Upper lobe of right lung (tissue), 1 donor: ENCODE results near the gene FGD1. TPM values are rescaled to one million over a fixed set of nuclear protein-coding genes. Genes with fewer than 3 reads are reported as not detected.
"Not testable (repeated sequence)": the region's sequence is repeated elsewhere in the genome, so short reads cannot be mapped to it uniquely, and the experiment has no call there.

Experiments
- ATAC-seq: fragments of 200-7000 bp; cut with Tn5 transposase; one replicate; pipeline ENCODE4 v1.9.1; 2020; ENCODE audit warnings: mild to moderate bottlenecking, moderate library complexity
- DNase-seq: peaks from one replicate; pipeline ENCODE4 v3.0.0-alpha.2; 2020
- H3K27ac ChIP-seq: fragments of 200-600 bp; one replicate; pipeline ENCODE4 v1.8.0; 2022
- H3K27me3 ChIP-seq: fragments of 200-600 bp; one replicate; pipeline ENCODE4 v1.8.0; 2022; ENCODE audit warnings: mild to moderate bottlenecking
- H3K36me3 ChIP-seq: fragments of 200-600 bp; one replicate; pipeline ENCODE4 v1.8.0; 2022
- H3K4me1 ChIP-seq: fragments of 200-600 bp; one replicate; pipeline ENCODE4 v1.8.0; 2022
- H3K4me3 ChIP-seq: fragments of 200-600 bp; one replicate; pipeline ENCODE4 v1.8.0; 2022; ENCODE audit warnings: mild to moderate bottlenecking
- H3K9me3 ChIP-seq: fragments of 200-600 bp; one replicate; pipeline ENCODE4 v1.8.0; 2022
- CTCF ChIP-seq: fragments of 200-600 bp; IDR thresholded peaks from one replicate; pipeline ENCODE4 v1.8.0; 2022; ENCODE audit warnings: antibody characterized with exemption
- intact Hi-C: fragments of 100-400 bp; cut with DNase I; formaldehyde crosslinking; loops from one replicate; pipeline ENCODE4 v1.11.0; 2022
- long read RNA-seq: library from polyadenylated mRNA; unstranded; transcript quantifications from one replicate; pipeline ENCODE4 v2.0.0, GENCODE V29; 2021
- total RNA-seq: library from RNA; stranded (reverse); fragmentation: NEBNext Ultra II Directional; extraction: Animal tissue kit (Norgen Biotek cat#: 25700); gene quantifications from one replicate; pipeline ENCODE4 v1.2.1, GENCODE V29; 2021
- donor health status: DM: no; HTN: yes; CAD: no; lungs with severe emphysema.

The FGD1 gene
- 3.7 TPM for total RNA-seq
- long read RNA-seq, full-length matches to known transcripts: 5 of 14 reads
- long read RNA-seq, partial matches to known transcripts: 6 of 14 reads
- long read RNA-seq, other reads (novel, unspliced or antisense): 3 of 14 reads

DNA sequence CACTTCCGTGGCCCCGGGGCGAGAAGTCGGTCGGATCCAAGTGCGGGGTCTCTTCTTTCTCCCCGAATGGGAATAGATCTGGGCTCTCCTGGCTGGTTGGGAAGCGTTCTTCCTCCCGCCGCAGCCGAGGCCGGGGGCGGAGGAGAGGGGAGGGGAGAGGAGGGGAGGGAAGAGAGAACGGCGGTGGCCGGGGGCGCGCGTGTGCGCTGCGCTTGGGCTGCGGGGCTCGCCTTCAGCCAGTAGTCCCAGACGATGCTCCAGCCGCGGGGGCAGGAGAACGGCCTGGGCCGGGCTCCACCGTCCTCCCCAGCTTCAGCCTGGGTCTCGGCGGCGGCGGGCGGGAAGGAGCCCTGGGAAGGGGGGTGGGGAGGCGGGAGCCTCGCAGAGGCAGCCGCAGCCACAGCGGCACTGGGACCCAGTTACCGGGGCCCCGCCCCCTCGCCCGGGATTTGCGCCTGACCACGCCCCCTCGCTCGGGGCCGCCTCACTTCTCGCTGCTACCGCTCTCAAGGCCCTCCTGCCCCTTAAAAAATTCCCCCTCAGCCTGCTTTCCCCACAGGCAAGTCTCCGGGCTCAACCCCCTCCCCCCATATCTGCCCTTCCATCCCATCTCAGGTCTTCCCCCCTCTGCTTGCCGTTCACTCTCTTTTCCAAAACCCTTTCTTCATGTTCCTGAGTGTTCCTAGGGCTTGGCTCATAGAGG, at the start of gene FGD1:
Gene FGD1, minus strand, starts transcription at position 421 of the 703 bp plus-strand sequence. CDS start 802 bp downstream, outside the sequence.
- intact Hi-C loops: no loop called here
- H3K9me3 ChIP-seq: no peaks in the 10 kb centered on the region
- peak within 1 kb of the TSS; percentile 56 for H3K4me3 ChIP-seq
- no peak for TF ChIP-seq CTCF
- no peaks in the 10 kb centered on the region for H3K27me3 ChIP-seq
- peak within 1 kb of the TSS; percentile 51 for H3K27ac ChIP-seq
- ATAC-seq (peak; percentile 92), DNase-seq (peak; percentile 79)
- no peaks in the 10 kb centered on the region for H3K4me1 ChIP-seq
- no peaks in the 10 kb centered on the region for H3K36me3 ChIP-seq

DNA sequence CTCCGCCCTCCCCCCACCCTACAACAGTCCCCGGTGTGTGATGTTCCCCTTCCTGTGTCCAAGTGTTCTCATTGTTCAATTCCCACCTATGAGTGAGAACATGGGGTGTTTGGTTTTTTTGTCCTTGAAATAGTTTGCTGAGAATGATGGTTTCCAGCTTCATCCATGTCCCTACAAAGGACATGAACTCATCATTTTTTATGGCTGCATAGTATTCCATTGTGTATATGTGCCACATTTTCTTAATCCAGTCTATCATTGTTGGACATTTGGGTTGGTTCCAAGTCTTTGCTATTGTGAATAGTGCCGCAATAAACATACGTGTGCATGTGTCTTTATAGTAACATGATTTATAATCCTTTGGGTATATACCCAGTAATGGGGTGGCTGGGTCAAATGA, 46.2 kb upstream of the FGD1 start:
- DNase-seq, H3K27ac ChIP-seq, H3K4me3 ChIP-seq, H3K4me1 ChIP-seq, H3K27me3 ChIP-seq, H3K9me3 ChIP-seq, intact Hi-C loops, ATAC-seq: not testable (repeated sequence)
- H3K36me3 ChIP-seq: peaks cover 68% of the 10 kb centered on the region

DNA sequence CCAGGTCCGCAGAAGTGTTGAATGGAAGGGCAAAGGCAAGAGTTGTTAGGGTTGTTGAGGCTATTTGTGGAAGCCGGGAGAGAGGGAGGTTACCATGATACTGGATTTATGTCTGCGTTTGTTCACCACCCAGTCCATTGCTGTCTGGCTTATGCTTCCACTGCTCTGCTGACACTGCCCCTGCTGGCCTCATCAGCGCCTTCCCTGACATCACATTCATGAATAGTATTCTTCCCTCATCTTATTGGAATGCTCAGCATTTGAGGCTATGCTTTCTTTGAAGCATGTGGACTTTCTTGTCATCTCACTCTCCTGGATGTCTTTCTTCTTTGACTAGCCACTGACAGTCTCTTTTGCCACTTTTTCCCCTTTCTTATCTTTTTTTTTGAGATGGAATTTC, 44.3 kb upstream of the FGD1 start:
- intact Hi-C loops: no loop called here
- no peak for TF ChIP-seq CTCF
- ATAC-seq: no peak
- Histone ChIP-seq H3K27ac (no peak overlapping the region), H3K27me3 (no peaks in the 10 kb centered on the region), H3K36me3 (peaks cover 53% of the 10 kb centered on the region), H3K9me3 (no peaks in the 10 kb centered on the region), H3K4me3 (no peak overlapping the region), H3K4me1 (no peaks in the 10 kb centered on the region)
- no peak for DNase-seq

DNA sequence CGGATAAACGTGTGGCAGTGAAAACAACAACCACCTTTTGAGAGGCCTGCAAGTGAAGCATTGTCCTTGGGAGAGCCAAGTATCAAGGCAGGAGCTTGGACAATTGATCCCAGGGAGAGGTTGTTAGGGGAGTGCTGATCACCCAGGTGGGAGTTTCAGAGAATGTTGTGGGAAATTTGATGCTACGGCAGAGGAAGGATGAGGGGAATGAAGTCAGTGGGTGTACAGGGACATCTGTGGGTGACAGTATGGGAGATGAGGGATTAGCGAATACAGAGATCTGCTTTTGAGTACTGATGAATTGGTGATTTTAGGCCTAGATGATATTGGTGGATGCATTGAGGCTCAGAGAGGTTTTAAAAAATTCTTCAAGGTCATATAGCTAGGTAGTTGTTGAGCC, 38.2 kb upstream of the FGD1 start:
- Histone ChIP-seq H3K27me3 (no peaks in the 10 kb centered on the region), H3K9me3 (no peaks in the 10 kb centered on the region), H3K27ac (no peak overlapping the region), H3K4me1 (no peaks in the 10 kb centered on the region), H3K4me3 (no peak overlapping the region), H3K36me3 (no peaks in the 10 kb centered on the region)
- intact Hi-C loops: no loop called here
- DNase-seq (no peak), ATAC-seq (no peak)
- TF ChIP-seq CTCF: no peak

DNA sequence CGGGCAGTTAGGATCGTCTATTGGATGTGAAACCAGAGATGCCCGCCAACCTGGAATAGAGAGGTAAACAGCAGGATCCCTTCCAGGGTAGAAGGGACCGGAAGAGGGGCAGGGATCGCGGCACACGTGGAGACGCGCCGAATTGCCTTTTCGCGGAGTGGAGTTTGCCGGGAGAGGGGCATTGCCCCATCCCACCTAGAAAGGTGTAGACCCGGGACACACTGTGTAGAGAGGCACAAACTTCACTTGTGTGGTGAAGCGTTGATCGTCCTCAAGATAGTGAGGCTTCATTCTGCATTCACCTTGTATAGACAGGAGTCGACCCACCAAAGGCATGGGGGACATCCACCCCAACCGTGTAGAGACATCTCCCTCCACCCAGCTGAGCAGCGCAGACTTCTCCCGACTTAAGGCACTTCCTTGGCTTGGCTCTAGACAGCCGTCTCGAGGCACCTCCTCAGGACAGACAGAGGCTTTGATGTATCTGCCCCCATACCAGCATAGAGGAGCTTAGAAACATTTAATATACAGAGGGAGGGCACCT, 34.4 kb upstream of the FGD1 start:
- no peak for TF ChIP-seq CTCF
- peak; percentile 5 for ATAC-seq
- H3K4me3 ChIP-seq: peak overlapping the region; percentile 70
- H3K36me3 ChIP-seq: no peaks in the 10 kb centered on the region
- H3K27me3 ChIP-seq: no peaks in the 10 kb centered on the region
- intact Hi-C loops: no loop called here
- H3K27ac ChIP-seq: peak overlapping the region; percentile 75
- no peaks in the 10 kb centered on the region for H3K4me1 ChIP-seq
- DNase-seq: no peak
- no peaks in the 10 kb centered on the region for H3K9me3 ChIP-seq

DNA sequence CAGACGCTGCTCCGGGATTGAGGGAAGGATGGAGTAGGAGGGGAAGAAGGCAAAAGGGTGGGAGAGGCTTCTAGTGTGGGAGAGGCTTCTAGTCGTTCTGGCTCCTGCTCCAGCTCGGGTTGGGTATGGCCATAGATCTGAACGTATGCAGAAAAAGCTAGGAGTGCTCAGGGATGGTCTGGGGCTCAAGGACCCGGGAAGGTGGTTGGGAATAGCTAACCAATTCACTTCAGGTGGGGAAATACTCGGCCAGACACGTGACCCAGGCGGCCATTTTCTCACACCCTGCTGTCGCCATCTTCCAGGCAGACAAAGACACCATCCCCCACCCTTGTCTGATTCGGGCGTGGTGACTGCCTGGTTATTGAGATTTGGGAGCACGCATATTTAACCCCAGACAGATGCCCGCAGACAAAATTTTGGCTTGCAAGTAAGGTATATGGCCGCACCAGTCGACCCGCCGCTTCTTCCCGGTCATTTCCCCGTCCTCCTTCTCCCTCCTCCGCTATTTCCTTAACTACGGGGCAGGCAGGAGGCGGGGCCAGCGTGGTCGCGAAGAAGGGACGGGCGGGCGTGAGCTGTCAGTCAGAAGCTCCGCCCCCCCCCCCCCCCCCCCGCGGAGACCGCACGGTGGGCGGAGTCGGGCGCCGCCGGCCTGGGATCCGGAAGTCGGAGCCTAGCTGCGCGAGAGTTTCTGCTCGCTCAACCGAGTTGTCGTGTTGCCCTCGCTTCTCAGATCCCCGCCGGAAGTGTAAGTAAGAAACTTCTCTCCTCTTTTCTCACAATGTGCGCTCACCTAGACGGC, 33.7 kb upstream of the FGD1 start, which contains the start of gene GNL3L:
Gene GNL3L, plus strand, starts transcription at position 668 of the 805 bp plus-strand sequence. CDS start 2,348 bp downstream, outside the sequence.
- ATAC-seq (peak; percentile 98), DNase-seq (peak; percentile 95)
- H3K4me3 ChIP-seq: peak within 1 kb of the TSS; percentile 70
- H3K27ac ChIP-seq: peak within 1 kb of the TSS; percentile 87
- H3K9me3 ChIP-seq: no peaks in the 10 kb centered on the region
- H3K36me3 ChIP-seq: no peaks in the 10 kb centered on the region
- intact Hi-C loops: no loop called here
- no peak for TF ChIP-seq CTCF
- H3K27me3 ChIP-seq: no peaks in the 10 kb centered on the region
- no peaks in the 10 kb centered on the region for H3K4me1 ChIP-seq
